HL-60 (cell line): ENCODE measurements around the gene IFITM5.

Source experiments
- CTCF ChIP-seq: IDR thresholded peaks from one replicate; pipeline ENCODE4 v1.5.1; 2011; ENCODE audit warnings: low read length, control low read depth, inconsistent platforms; ENCODE audit not compliant: insufficient read depth
- GABPA ChIP-seq: IDR thresholded peaks from 2 replicates; pipeline ENCODE4 v1.6.1; 2012; ENCODE audit warnings: low read depth
- POLR2AphosphoS5 ChIP-seq: IDR thresholded peaks from 2 replicates; pipeline ENCODE4 v1.6.1; 2012; ENCODE audit warnings: low read depth
- REST ChIP-seq: IDR thresholded peaks from 2 replicates; pipeline ENCODE4 v1.6.1; 2012; ENCODE audit warnings: low read depth; ENCODE audit not compliant: insufficient replicate concordance
- SPI1 ChIP-seq: IDR thresholded peaks from 2 replicates; pipeline ENCODE4 v1.6.1; 2012; ENCODE audit warnings: low read depth, mild to moderate bottlenecking, borderline replicate concordance

- TF ChIP-seq POLR2AphosphoS5 (no peak), CTCF (no peak), GABPA (no peak), SPI1 (no peak), REST (no peak)
Observed at GRCh38 chr11:295351-296170, 3.8 kb downstream of the IFITM5 start.
